CD4-positive, alpha-beta T cell (primary cell): ENCODE measurements around the gene CP. TPM values are rescaled to one million over a fixed set of nuclear protein-coding genes. Genes with fewer than 3 reads are reported as not detected.

Experiments used
- ATAC-seq: fragments of 200-7000 bp; cut with Tn5 transposase; one replicate; pipeline ENCODE4 v1.10.0; 2022; ENCODE audit warnings: mild to moderate bottlenecking; ENCODE audit not compliant: poor library complexity
- CTCF ChIA-PET: fragments of 350-600 bp; sonication (Branson Sonifier 250); formaldehyde crosslinking; loops from one replicate; lab custom pipeline; 2021; ENCODE audit warnings: antibody characterized with exemption, inconsistent platforms; lab: Charles Lee
- POLR2A ChIA-PET: fragments of 350-600 bp; sonication (Branson Sonifier 250); formaldehyde crosslinking; loops from one replicate; lab custom pipeline; 2021; ENCODE audit warnings: antibody characterized with exemption, inconsistent platforms; lab: Charles Lee
- DNase-seq, 14 experiments: peaks; one replicate each; pipeline ENCODE4 v3.0.0-alpha.2; 2013 to 2020; ENCODE audit warnings: mixed read lengths in 2 of 14
- H3K27ac ChIP-seq, 2 donors: one replicate each; pipeline versions ENCODE4 v1.5.1 to v1.7.0; 2013; ENCODE audit warnings: low read length in 2 of 2, low read depth in 1 of 2, mild to moderate bottlenecking in 1 of 2
- H3K27me3 ChIP-seq, 2 experiments: 1 replicate in 1 of 2; 2 replicates in 1 of 2; pipeline versions ENCODE4 v1.6.1 to v1.7.0; 2013; ENCODE audit warnings: low read length in 2 of 2, control low read depth in 1 of 2, mild to moderate bottlenecking in 1 of 2, moderate library complexity in 1 of 2; ENCODE audit not compliant: insufficient read depth in 2 of 2, control insufficient read depth in 1 of 2
- H3K36me3 ChIP-seq: one replicate; pipeline ENCODE4 v1.6.1; 2013; ENCODE audit warnings: low read length, control low read depth; ENCODE audit not compliant: insufficient read depth
- H3K4me1 ChIP-seq: one replicate; pipeline ENCODE4 v1.6.1; 2013; ENCODE audit warnings: low read length, control low read depth; ENCODE audit not compliant: insufficient read depth
- H3K4me3 ChIP-seq: one replicate; pipeline ENCODE4 v1.5.1; 2013; ENCODE audit warnings: mild to moderate bottlenecking, low read length, moderate library complexity
- H3K9me3 ChIP-seq, 2 experiments: 1 replicate in 1 of 2; 2 replicates in 1 of 2; pipeline versions ENCODE4 v1.6.1 to v1.7.0; 2013; ENCODE audit warnings: low read length in 2 of 2, mild to moderate bottlenecking in 2 of 2, control low read depth in 1 of 2, moderate library complexity in 1 of 2; ENCODE audit not compliant: control insufficient read depth in 1 of 2, insufficient read depth in 1 of 2
- H3K27ac Mint-ChIP-seq: one replicate; pipeline ENCODE4 v1.8.0; 2020; ENCODE audit warnings: mixed read lengths
- H3K27me3 Mint-ChIP-seq: one replicate; pipeline ENCODE4 v1.8.0; 2021; ENCODE audit warnings: mixed read lengths
- H3K36me3 Mint-ChIP-seq: one replicate; pipeline ENCODE4 v1.8.0; 2021; ENCODE audit warnings: low read depth, mixed read lengths
- H3K4me1 Mint-ChIP-seq: one replicate; pipeline ENCODE4 v1.8.0; 2021; ENCODE audit warnings: low read depth, mixed read lengths
- H3K4me3 Mint-ChIP-seq: one replicate; pipeline ENCODE4 v1.8.0; 2020; ENCODE audit warnings: mild to moderate bottlenecking, mixed read lengths
- H3K9me3 Mint-ChIP-seq: one replicate; pipeline ENCODE4 v1.8.0; 2020; ENCODE audit warnings: mixed read lengths
- intact Hi-C, 2 experiments: fragments of 100-400 bp; cut with DNase I in 1 of 2; cut with micrococcal nuclease in 1 of 2; formaldehyde crosslinking; loops; one replicate each; pipeline versions ENCODE4 v1.15.1 to v1.9.0; 2023 to 2025; cut with DNase I, micrococcal nuclease
- total RNA-seq, 174 experiments: library from RNA in 2 of 174; stranded (reverse) in 2 of 174; gene quantifications; one replicate each; pipeline ENCODE4 v1.2.3 and lab custom pipeline; 2021 to 2026
- TF ChIP-seq, protein P1 (sequence below): fragments of 200-600 bp; IDR thresholded peaks from one replicate; pipeline ENCODE4 v1.8.0; 2022; ENCODE audit warnings: antibody characterized with exemption, mild to moderate bottlenecking

CP gene
- total RNA-seq, 2 experiments from 2014 or later = not detected

GRCh38 chr3:149162007-149162406 is 59.6 kb downstream of the CP start:
- Mint-ChIP-seq H3K27me3 (no peaks in the 10 kb centered on the region), H3K4me3 (no peak overlapping the region), H3K36me3 (peaks cover 89% of the 10 kb centered on the region), H3K9me3 (no peaks in the 10 kb centered on the region), H3K27ac (no peak overlapping the region), H3K4me1 (no peaks in the 10 kb centered on the region)
- Histone ChIP-seq H3K4me1 (no peaks in the 10 kb centered on the region), H3K9me3 (no peaks in the 10 kb centered on the region), H3K4me3 (no peak overlapping the region), H3K27me3 (no peaks in the 10 kb centered on the region), H3K36me3 (peaks cover 74% of the 10 kb centered on the region), H3K27ac (no peak overlapping the region)
- ATAC-seq = no peak
- CTCF ChIA-PET = no interaction called here
- intact Hi-C loops = no loop called here
- no peak for DNase-seq
- POLR2A ChIA-PET = no interaction called here
- TF ChIP-seq, protein P1, sequence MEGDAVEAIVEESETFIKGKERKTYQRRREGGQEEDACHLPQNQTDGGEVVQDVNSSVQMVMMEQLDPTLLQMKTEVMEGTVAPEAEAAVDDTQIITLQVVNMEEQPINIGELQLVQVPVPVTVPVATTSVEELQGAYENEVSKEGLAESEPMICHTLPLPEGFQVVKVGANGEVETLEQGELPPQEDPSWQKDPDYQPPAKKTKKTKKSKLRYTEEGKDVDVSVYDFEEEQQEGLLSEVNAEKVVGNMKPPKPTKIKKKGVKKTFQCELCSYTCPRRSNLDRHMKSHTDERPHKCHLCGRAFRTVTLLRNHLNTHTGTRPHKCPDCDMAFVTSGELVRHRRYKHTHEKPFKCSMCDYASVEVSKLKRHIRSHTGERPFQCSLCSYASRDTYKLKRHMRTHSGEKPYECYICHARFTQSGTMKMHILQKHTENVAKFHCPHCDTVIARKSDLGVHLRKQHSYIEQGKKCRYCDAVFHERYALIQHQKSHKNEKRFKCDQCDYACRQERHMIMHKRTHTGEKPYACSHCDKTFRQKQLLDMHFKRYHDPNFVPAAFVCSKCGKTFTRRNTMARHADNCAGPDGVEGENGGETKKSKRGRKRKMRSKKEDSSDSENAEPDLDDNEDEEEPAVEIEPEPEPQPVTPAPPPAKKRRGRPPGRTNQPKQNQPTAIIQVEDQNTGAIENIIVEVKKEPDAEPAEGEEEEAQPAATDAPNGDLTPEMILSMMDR = no peak

DNA sequence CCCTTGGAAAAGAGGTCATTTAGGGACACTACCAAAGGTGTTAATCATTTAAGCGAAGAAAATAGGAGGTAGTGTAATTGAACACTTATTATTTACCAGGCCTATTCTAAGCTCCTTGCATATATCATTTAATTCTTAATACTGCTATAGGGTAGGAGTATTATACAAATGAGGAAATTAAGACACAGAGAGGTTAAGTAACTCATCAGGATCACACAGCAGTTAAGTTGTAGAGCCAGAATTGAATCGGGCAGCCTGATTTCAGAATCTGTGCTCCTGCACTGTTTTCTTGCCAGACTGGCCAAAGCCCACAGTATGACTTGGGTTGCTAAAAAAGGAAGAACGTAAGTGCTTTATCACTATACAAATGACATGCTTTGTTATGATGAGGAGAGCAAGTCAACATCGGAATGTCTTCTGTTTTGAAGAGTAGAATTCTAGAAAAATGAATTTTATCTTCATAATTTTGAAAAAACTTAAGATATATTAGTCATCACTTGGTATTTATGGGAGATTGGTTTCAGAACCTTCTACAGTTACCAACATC is 60.8 kb downstream of the CP start:
- Histone ChIP-seq H3K9me3 (no peaks in the 10 kb centered on the region), H3K4me3 (no peak overlapping the region), H3K27ac (no peak overlapping the region), H3K4me1 (no peaks in the 10 kb centered on the region), H3K36me3 (peaks cover 73% of the 10 kb centered on the region), H3K27me3 (no peaks in the 10 kb centered on the region)
- CTCF ChIA-PET = interaction anchor here (0.6 to 0.8 kb wide), 2 partner anchors 40 to 207 kb away, joined by 3 read pairs; no protein-coding TSS in a partner anchor
- DNase-seq = no peak
- Mint-ChIP-seq H3K27me3 (no peaks in the 10 kb centered on the region), H3K4me1 (no peaks in the 10 kb centered on the region), H3K4me3 (no peak overlapping the region), H3K27ac (no peak overlapping the region), H3K36me3 (peaks cover 89% of the 10 kb centered on the region), H3K9me3 (no peaks in the 10 kb centered on the region)
- intact Hi-C loops = no loop called here
- ATAC-seq = no peak
- POLR2A ChIA-PET = interaction anchor here (1.0 to 1.1 kb wide), 2 partner anchors 31 to 40 kb away, joined by 3 read pairs; partner anchors contain the start of gene HPS3
- TF ChIP-seq, protein P1 = no peak

DNA sequence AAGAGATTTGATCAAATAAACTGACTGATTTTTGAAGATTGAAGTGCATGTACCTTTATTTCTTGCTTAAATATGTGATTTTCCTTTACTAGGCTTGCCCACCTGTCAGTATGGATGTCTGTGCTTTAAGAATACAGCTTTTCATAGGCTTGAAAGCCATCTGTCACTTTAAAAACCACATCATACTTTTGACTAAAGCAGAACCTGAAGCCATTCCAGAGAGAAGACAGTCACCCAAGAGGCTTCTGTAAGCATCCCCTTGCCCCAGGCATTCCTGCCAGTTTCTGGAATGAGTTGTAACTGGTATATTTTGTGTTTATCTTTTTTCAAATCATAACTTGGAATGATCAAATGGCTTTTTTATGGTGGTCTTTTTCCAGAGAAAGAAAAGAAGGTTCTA is 68.2 kb downstream of the CP start:
- H3K4me1 Mint-ChIP-seq = no peaks in the 10 kb centered on the region
- no peaks in the 10 kb centered on the region for H3K9me3 Mint-ChIP-seq
- intact Hi-C loops = no loop called here
- peaks cover 68% of the 10 kb centered on the region for H3K36me3 Mint-ChIP-seq
- H3K4me3 Mint-ChIP-seq = no peak overlapping the region
- no peaks in the 10 kb centered on the region for H3K27me3 Mint-ChIP-seq
- Histone ChIP-seq H3K4me3 (no peak overlapping the region), H3K27me3 (no peaks in the 10 kb centered on the region), H3K9me3 (no peaks in the 10 kb centered on the region), H3K36me3 (peaks cover 80% of the 10 kb centered on the region), H3K4me1 (peaks cover 3% of the 10 kb centered on the region), H3K27ac (no peak overlapping the region)
- H3K27ac Mint-ChIP-seq = no peak overlapping the region
- DNase-seq (no peak), ATAC-seq (no peak)
- TF ChIP-seq, protein P1 = no peak
- CTCF ChIA-PET = interaction anchor here (1.4 kb wide), 1 partner anchor 33 kb away, joined by 3 read pairs; no protein-coding TSS in a partner anchor
- POLR2A ChIA-PET = no interaction called here
